CD4-positive, CD25-positive, alpha-beta regulatory T cell (primary cell): ENCODE results near the gene P4HTM. TPM values are rescaled to one million over a fixed set of nuclear protein-coding genes. Genes with fewer than 3 reads are reported as not detected.

Source experiments
- ATAC-seq, 2 donors: fragments of 150-1000 bp; cut with Tn5 transposase; one replicate each; pipeline ENCODE4 v1.10.0; 2021; ENCODE audit warnings: low read depth in 2 of 2, moderate number of reproducible peaks in 2 of 2, moderate library complexity in 1 of 2
- DNase-seq, 3 donors: peaks; one replicate each; pipeline versions ENCODE4 v3.0.0 to v3.0.0-alpha.2; 2012 to 2022; ENCODE audit warnings: mixed read lengths in 1 of 3
- H3K27ac ChIP-seq: one replicate; pipeline ENCODE4 v1.7.0; 2013; ENCODE audit warnings: mild to moderate bottlenecking, low read length; ENCODE audit not compliant: insufficient read depth, poor library complexity, severe bottlenecking
- H3K27me3 ChIP-seq: one replicate; pipeline ENCODE4 v1.7.0; 2013; ENCODE audit warnings: low read length; ENCODE audit not compliant: control insufficient read depth, insufficient read depth
- H3K36me3 ChIP-seq: one replicate; pipeline ENCODE4 v1.7.0; 2013; ENCODE audit warnings: mild to moderate bottlenecking, low read length, moderate library complexity; ENCODE audit not compliant: control insufficient read depth, insufficient read depth
- H3K4me1 ChIP-seq: 2 replicates; pipeline ENCODE4 v1.7.0; 2013; ENCODE audit warnings: mild to moderate bottlenecking, low read length; ENCODE audit not compliant: insufficient read depth, control insufficient read depth, poor library complexity, severe bottlenecking
- H3K4me3 ChIP-seq: one replicate; pipeline ENCODE4 v1.7.0; 2013; ENCODE audit warnings: low read depth, mild to moderate bottlenecking, low read length, moderate library complexity
- H3K9me3 ChIP-seq, 2 experiments: 1 replicate in 1 of 2; 2 replicates in 1 of 2; pipeline ENCODE4 v1.7.0; 2013; ENCODE audit warnings: low read length in 2 of 2, mild to moderate bottlenecking in 1 of 2, moderate library complexity in 1 of 2; ENCODE audit not compliant: control insufficient read depth in 2 of 2
- H3K27ac Mint-ChIP-seq, 3 donors: one replicate each; pipeline ENCODE4 v1.8.0; 2020 to 2022; ENCODE audit warnings: mild to moderate bottlenecking in 3 of 3, mixed read lengths in 3 of 3, moderate library complexity in 2 of 3
- H3K27me3 Mint-ChIP-seq: one replicate; pipeline ENCODE4 v1.8.0; 2022; ENCODE audit warnings: mild to moderate bottlenecking, mixed read lengths
- H3K36me3 Mint-ChIP-seq: one replicate; pipeline ENCODE4 v1.8.0; 2020; ENCODE audit warnings: mixed read lengths
- H3K4me1 Mint-ChIP-seq, 4 donors: one replicate each; pipeline ENCODE4 v1.8.0; 2020 to 2022; ENCODE audit warnings: mixed read lengths in 4 of 4, mild to moderate bottlenecking in 1 of 4
- H3K4me3 Mint-ChIP-seq, 4 donors: one replicate each; pipeline ENCODE4 v1.8.0; 2020 to 2022; ENCODE audit warnings: mild to moderate bottlenecking in 4 of 4, mixed read lengths in 4 of 4, moderate library complexity in 3 of 4
- H3K9me3 Mint-ChIP-seq, 7 donors: one replicate each; pipeline ENCODE4 v1.8.0; 2020 to 2022; ENCODE audit warnings: mixed read lengths in 7 of 7, mild to moderate bottlenecking in 3 of 7, moderate library complexity in 2 of 7
- polyA plus RNA-seq, 4 donors: library from polyadenylated mRNA; unstranded; fragments of 300-500 nt; fragmentation: Illumina TruSeq; gene quantifications; one replicate each; pipeline ENCODE4 v1.2.3, GENCODE V29; 2021
- total RNA-seq: library from RNA; stranded (reverse); gene quantifications from one replicate; pipeline ENCODE4 v1.2.3, GENCODE V29; 2022

P4HTM gene
- total and polyA plus RNA-seq, 5 donors from 2014 or later, result 19.5 to 39.2 (median 25.1) TPM

- peaks cover 20% of the 10 kb centered on the region for H3K4me1 ChIP-seq
- peak overlapping the region; percentile 91 for H3K27ac ChIP-seq
- H3K27me3 Mint-ChIP-seq, result no peaks in the 10 kb centered on the region
- H3K4me3 ChIP-seq, result peak overlapping the region; percentile 80
- H3K36me3 ChIP-seq, result peaks cover 61% of the 10 kb centered on the region
- peaks cover 18% of the 10 kb centered on the region for H3K36me3 Mint-ChIP-seq
- ATAC-seq (no peak), DNase-seq (no peak)
- peak overlapping the region; percentile 97 to 99 (median 99) for H3K27ac Mint-ChIP-seq
- H3K9me3 ChIP-seq, result no peaks in the 10 kb centered on the region
- H3K4me1 Mint-ChIP-seq, result peaks cover 0 to 47% (median 21%) of the 10 kb centered on the region in 4 donors
- no peaks in the 10 kb centered on the region for H3K27me3 ChIP-seq
- H3K9me3 Mint-ChIP-seq, result peaks cover 0 to 2% (median 0%) of the 10 kb centered on the region in 7 donors
- H3K4me3 Mint-ChIP-seq, result peak overlapping the region; percentile 81 to 95 (median 92)
Observed at GRCh38 chr3:49029563-49029884, 39.5 kb downstream of the P4HTM start.

- no peaks in the 10 kb centered on the region for H3K27me3 ChIP-seq
- no peak overlapping the region for H3K4me3 ChIP-seq
- peaks cover 61% of the 10 kb centered on the region for H3K36me3 ChIP-seq
- Mint-ChIP-seq H3K27me3 (no peaks in the 10 kb centered on the region), H3K9me3 (peaks cover 0 to 2% (median 0%) of the 10 kb centered on the region in 7 donors), H3K36me3 (peaks cover 22% of the 10 kb centered on the region), H3K27ac (peak overlapping the region; percentile 88 to 99 (median 93)), H3K4me1 (peaks cover 0 to 42% (median 23%) of the 10 kb centered on the region in 4 donors), H3K4me3 (no peak overlapping the region)
- no peak for DNase-seq
- H3K9me3 ChIP-seq, result no peaks in the 10 kb centered on the region
- peak overlapping the region; percentile 91 for H3K27ac ChIP-seq
- H3K4me1 ChIP-seq, result peaks cover 20% of the 10 kb centered on the region
- no peak for ATAC-seq
Observed at GRCh38 chr3:49030321-49030720, 40.3 kb downstream of the P4HTM start.

- Histone ChIP-seq H3K27ac (no peak overlapping the region), H3K27me3 (no peaks in the 10 kb centered on the region), H3K36me3 (peaks cover 64% of the 10 kb centered on the region), H3K4me3 (no peak overlapping the region), H3K9me3 (no peaks in the 10 kb centered on the region), H3K4me1 (peaks cover 20% of the 10 kb centered on the region)
- H3K36me3 Mint-ChIP-seq, result peaks cover 21% of the 10 kb centered on the region
- peaks cover 0 to 3% (median 0%) of the 10 kb centered on the region in 7 donors for H3K9me3 Mint-ChIP-seq
- no peaks in the 10 kb centered on the region for H3K27me3 Mint-ChIP-seq
- no peak overlapping the region for H3K4me3 Mint-ChIP-seq
- H3K27ac Mint-ChIP-seq, result peak overlapping the region in 1 of 3 donors; percentile 42
- peaks cover 0 to 23% (median 16%) of the 10 kb centered on the region in 4 donors for H3K4me1 Mint-ChIP-seq
- no peak for DNase-seq
- no peak for ATAC-seq
Observed at GRCh38 chr3:49032646-49033304, 42.7 kb downstream of the P4HTM start.

GRCh38 chr3:49034650-49035049 is 44.6 kb downstream of the P4HTM start:
- Histone ChIP-seq H3K9me3 (no peaks in the 10 kb centered on the region), H3K36me3 (peaks cover 65% of the 10 kb centered on the region)
- peak overlapping the region in 2 of 3 donors; percentile 56 to 71 for H3K27ac Mint-ChIP-seq

GRCh38 chr3:49035281-49035680 is 45.2 kb downstream of the P4HTM start:
- Mint-ChIP-seq H3K9me3 (peaks cover 0 to 3% (median 0%) of the 10 kb centered on the region in 7 donors), H3K27me3 (no peaks in the 10 kb centered on the region), H3K4me3 (no peak overlapping the region), H3K27ac (no peak overlapping the region), H3K36me3 (peaks cover 21% of the 10 kb centered on the region), H3K4me1 (peaks cover 0 to 9% (median 2%) of the 10 kb centered on the region in 4 donors)
- DNase-seq (no peak), ATAC-seq (no peak)
- H3K27me3 ChIP-seq, result no peaks in the 10 kb centered on the region
- peaks cover 70% of the 10 kb centered on the region for H3K36me3 ChIP-seq
- H3K9me3 ChIP-seq, result no peaks in the 10 kb centered on the region
- no peak overlapping the region for H3K27ac ChIP-seq
- no peaks in the 10 kb centered on the region for H3K4me1 ChIP-seq
- no peak overlapping the region for H3K4me3 ChIP-seq

More at GRCh38 chr3:49034650-49035049, 44.6 kb downstream of the P4HTM start:
- H3K4me1 ChIP-seq, result peaks cover 2% of the 10 kb centered on the region
- H3K9me3 Mint-ChIP-seq, result peaks cover 0 to 3% (median 0%) of the 10 kb centered on the region in 7 donors
- DNase-seq (no peak), ATAC-seq (no peak)
- no peaks in the 10 kb centered on the region for H3K27me3 Mint-ChIP-seq
- H3K4me1 Mint-ChIP-seq, result peaks cover 0 to 9% (median 3%) of the 10 kb centered on the region in 4 donors
- H3K27me3 ChIP-seq, result no peaks in the 10 kb centered on the region
- H3K4me3 ChIP-seq, result no peak overlapping the region
- H3K27ac ChIP-seq, result no peak overlapping the region
- H3K36me3 Mint-ChIP-seq, result peaks cover 21% of the 10 kb centered on the region
- H3K4me3 Mint-ChIP-seq, result peak overlapping the region in 1 of 4 donors; percentile 24

- Mint-ChIP-seq H3K4me3 (no peak overlapping the region), H3K27ac (no peak overlapping the region), H3K9me3 (no peaks in the 10 kb centered on the region), H3K4me1 (peaks cover 0 to 18% (median 9%) of the 10 kb centered on the region in 4 donors), H3K36me3 (peaks cover 31% of the 10 kb centered on the region), H3K27me3 (no peaks in the 10 kb centered on the region)
- ATAC-seq (no peak), DNase-seq (no peak)
- Histone ChIP-seq H3K27me3 (no peaks in the 10 kb centered on the region), H3K4me3 (no peak overlapping the region), H3K27ac (no peak overlapping the region), H3K9me3 (no peaks in the 10 kb centered on the region), H3K36me3 (peaks cover 54% of the 10 kb centered on the region), H3K4me1 (no peaks in the 10 kb centered on the region)
Observed at GRCh38 chr3:49053543-49053942, 63.5 kb downstream of the P4HTM start.

- no peak overlapping the region for H3K27ac ChIP-seq
- H3K27me3 Mint-ChIP-seq, result no peaks in the 10 kb centered on the region
- no peak overlapping the region for H3K4me3 ChIP-seq
- ATAC-seq, result no peak
- no peaks in the 10 kb centered on the region for H3K4me1 ChIP-seq
- peaks cover 54% of the 10 kb centered on the region for H3K36me3 ChIP-seq
- H3K9me3 Mint-ChIP-seq, result no peaks in the 10 kb centered on the region
- H3K27me3 ChIP-seq, result no peaks in the 10 kb centered on the region
- no peak for DNase-seq
- peaks cover 0 to 18% (median 9%) of the 10 kb centered on the region in 4 donors for H3K4me1 Mint-ChIP-seq
- H3K27ac Mint-ChIP-seq, result no peak overlapping the region
- peaks cover 31% of the 10 kb centered on the region for H3K36me3 Mint-ChIP-seq
- no peak overlapping the region for H3K4me3 Mint-ChIP-seq
- no peaks in the 10 kb centered on the region for H3K9me3 ChIP-seq
Observed at GRCh38 chr3:49054344-49054862, 64.4 kb downstream of the P4HTM start.
